Measurements from ENCODE around the gene VEPH1. TPM values are rescaled to one million over a fixed set of nuclear protein-coding genes. Genes with fewer than 3 reads are reported as not detected.
A peak's percentile ranks its signal among the peaks of the same experiment; 100 is the strongest.

The VEPH1 gene
- polyA plus RNA-seq, 1 experiment: 17.9 TPM

- ChIA-PET CTCF (no interaction called here), POLR2A (no interaction called here)
- no peak for DNase-seq (ENCODE audit: low read depth)
- TF ChIP-seq, protein P1, sequence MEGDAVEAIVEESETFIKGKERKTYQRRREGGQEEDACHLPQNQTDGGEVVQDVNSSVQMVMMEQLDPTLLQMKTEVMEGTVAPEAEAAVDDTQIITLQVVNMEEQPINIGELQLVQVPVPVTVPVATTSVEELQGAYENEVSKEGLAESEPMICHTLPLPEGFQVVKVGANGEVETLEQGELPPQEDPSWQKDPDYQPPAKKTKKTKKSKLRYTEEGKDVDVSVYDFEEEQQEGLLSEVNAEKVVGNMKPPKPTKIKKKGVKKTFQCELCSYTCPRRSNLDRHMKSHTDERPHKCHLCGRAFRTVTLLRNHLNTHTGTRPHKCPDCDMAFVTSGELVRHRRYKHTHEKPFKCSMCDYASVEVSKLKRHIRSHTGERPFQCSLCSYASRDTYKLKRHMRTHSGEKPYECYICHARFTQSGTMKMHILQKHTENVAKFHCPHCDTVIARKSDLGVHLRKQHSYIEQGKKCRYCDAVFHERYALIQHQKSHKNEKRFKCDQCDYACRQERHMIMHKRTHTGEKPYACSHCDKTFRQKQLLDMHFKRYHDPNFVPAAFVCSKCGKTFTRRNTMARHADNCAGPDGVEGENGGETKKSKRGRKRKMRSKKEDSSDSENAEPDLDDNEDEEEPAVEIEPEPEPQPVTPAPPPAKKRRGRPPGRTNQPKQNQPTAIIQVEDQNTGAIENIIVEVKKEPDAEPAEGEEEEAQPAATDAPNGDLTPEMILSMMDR (IDR thresholded peaks at IDR 0.05; ENCODE audit: insufficient read depth, low read depth, low read length): no peak
- Histone ChIP-seq H3K36me3 (ENCODE audit: control insufficient read depth, insufficient read depth, low read length) (no peaks in the 10 kb centered on the region), H3K4me3 (ENCODE audit: low read depth, low read length) (no peak overlapping the region), H3K27me3 (ENCODE audit: control insufficient read depth, insufficient read depth, low read length) (no peaks in the 10 kb centered on the region)
These were observed 247.4 kb downstream of the VEPH1 start for GRCh38 chr3:157255797-157256196.

GRCh38 chr3:157251685-157252084 lies 251.5 kb downstream of the VEPH1 start:
- POLR2A ChIA-PET: no interaction called here
- TF ChIP-seq, protein P1 (IDR thresholded peaks at IDR 0.05; ENCODE audit: insufficient read depth, low read depth, low read length): no peak
- H3K4me3 ChIP-seq (ENCODE audit: low read depth, low read length): no peak overlapping the region

GRCh38 chr3:157249606-157250005 lies 253.6 kb downstream of the VEPH1 start:
- POLR2A ChIA-PET: no interaction called here
- no peak for DNase-seq (ENCODE audit: low read depth)
- no peaks in the 10 kb centered on the region for H3K27me3 ChIP-seq (ENCODE audit: control insufficient read depth, insufficient read depth, low read length)
- CTCF ChIA-PET: no interaction called here
- no peak overlapping the region for H3K4me3 ChIP-seq (ENCODE audit: low read depth, low read length)
- TF ChIP-seq, protein P1 (IDR thresholded peaks at IDR 0.05; ENCODE audit: insufficient read depth, low read depth, low read length): no peak
- H3K36me3 ChIP-seq (ENCODE audit: control insufficient read depth, insufficient read depth, low read length): no peaks in the 10 kb centered on the region

More at GRCh38 chr3:157251685-157252084, 251.5 kb downstream of the VEPH1 start:
- Histone ChIP-seq H3K36me3 (ENCODE audit: control insufficient read depth, insufficient read depth, low read length) (no peaks in the 10 kb centered on the region), H3K27me3 (ENCODE audit: control insufficient read depth, insufficient read depth, low read length) (no peaks in the 10 kb centered on the region)
- CTCF ChIA-PET: no interaction called here
- DNase-seq (ENCODE audit: low read depth): no peak

GRCh38 chr3:157248590-157249422 lies 254.4 kb downstream of the VEPH1 start:
- TF ChIP-seq, protein P1 (IDR thresholded peaks at IDR 0.05; ENCODE audit: insufficient read depth, low read depth, low read length): no peak
- ChIA-PET POLR2A (no interaction called here), CTCF (interaction anchor here (1.1 to 1.4 kb wide), 2 partner anchors 11 to 22 kb away, joined by 4 read pairs; no protein-coding TSS in a partner anchor)
- H3K4me3 ChIP-seq (ENCODE audit: low read depth, low read length): no peak overlapping the region
- H3K36me3 ChIP-seq (ENCODE audit: control insufficient read depth, insufficient read depth, low read length): no peaks in the 10 kb centered on the region
- DNase-seq (ENCODE audit: low read depth): peak; percentile 60
- no peaks in the 10 kb centered on the region for H3K27me3 ChIP-seq (ENCODE audit: control insufficient read depth, insufficient read depth, low read length)

- H3K36me3 ChIP-seq (ENCODE audit: control insufficient read depth, insufficient read depth, low read length): no peaks in the 10 kb centered on the region
- no peak for DNase-seq (ENCODE audit: low read depth)
- TF ChIP-seq, protein P1 (IDR thresholded peaks at IDR 0.05; ENCODE audit: insufficient read depth, low read depth, low read length): no peak
- POLR2A ChIA-PET: no interaction called here
- CTCF ChIA-PET: no interaction called here
- H3K4me3 ChIP-seq (ENCODE audit: low read depth, low read length): no peak overlapping the region
- H3K27me3 ChIP-seq (ENCODE audit: control insufficient read depth, insufficient read depth, low read length): no peaks in the 10 kb centered on the region
These were observed 255.8 kb downstream of the VEPH1 start for GRCh38 chr3:157247391-157247790.
